Cardiac fibroblast (primary cell): ENCODE results near the gene HOXC12.

Experiments
- DNase-seq, 2 donors: peaks; one replicate each; pipeline versions ENCODE4 v3.0.0 to v3.0.0-alpha.2; 2010; ENCODE audit warnings: low read depth in 2 of 2
- H3K4me3 ChIP-seq, 2 donors: replicated peaks in 1 of 2; 1 replicate in 1 of 2; 2 replicates in 1 of 2; pipeline ENCODE4 v1.5.1; 2011; ENCODE audit warnings: low read depth in 2 of 2, low read length in 2 of 2, mild to moderate bottlenecking in 2 of 2, moderate library complexity in 1 of 2
- CTCF ChIP-seq: IDR thresholded peaks from one replicate; pipeline ENCODE4 v1.5.1; 2011; ENCODE audit warnings: low read depth, mild to moderate bottlenecking, low read length, inconsistent platforms

HOXC12 gene

GRCh38 chr12:53997204-53998109, 42.8 kb downstream of the HOXC12 start:
- TF ChIP-seq CTCF, result no peak
- no peak for DNase-seq
- no peak overlapping the region for H3K4me3 ChIP-seq

GRCh38 chr12:53998110-53998899, 43.6 kb downstream of the HOXC12 start:
- TF ChIP-seq CTCF, result no peak
- no peak overlapping the region for H3K4me3 ChIP-seq
- DNase-seq, result no peak

- no peak for DNase-seq
- no peak for TF ChIP-seq CTCF
- H3K4me3 ChIP-seq, result no peak overlapping the region
Measured at GRCh38 chr12:53998900-53999236, 44.2 kb downstream of the HOXC12 start.

GRCh38 chr12:53999559-54000115, 44.9 kb downstream of the HOXC12 start:
- no peak overlapping the region for H3K4me3 ChIP-seq
- TF ChIP-seq CTCF, result no peak
- DNase-seq, result peak in 1 of 2 donors; percentile 32

GRCh38 chr12:54000116-54001114, 45.7 kb downstream of the HOXC12 start, which contains the start of gene HOXC9:
TSS of gene HOXC9 (plus strand) at chr12:54000161. CDS start at chr12:54000189, 28 bp downstream.
- peak within 1 kb of the TSS in 1 of 2 donors; percentile 38 for H3K4me3 ChIP-seq
- TF ChIP-seq CTCF, result no peak

More at GRCh38 chr12:54000116-54001114, 45.7 kb downstream of the HOXC12 start, which contains the start of gene HOXC9:
- DNase-seq, result no peak
